Esophagus (tissue), 2 donors: ENCODE data around the gene PARD3B. TPM values are rescaled to one million over a fixed set of nuclear protein-coding genes. Genes with fewer than 3 reads are reported as not detected.

Source experiments
- H3K27ac ChIP-seq, 2 donors: one replicate each; pipeline ENCODE4 v1.5.1; 2013; ENCODE audit warnings: low read depth in 2 of 2, mild to moderate bottlenecking in 2 of 2, inconsistent platforms in 1 of 2, low read length in 1 of 2, moderate library complexity in 1 of 2
- H3K27me3 ChIP-seq, 2 donors: one replicate each; pipeline ENCODE4 v1.6.1; 2013; ENCODE audit warnings: low read length in 2 of 2, control low read depth in 1 of 2, mild to moderate bottlenecking in 1 of 2; ENCODE audit not compliant: insufficient read depth in 2 of 2, control insufficient read depth in 1 of 2
- H3K36me3 ChIP-seq, 2 donors: one replicate each; pipeline ENCODE4 v1.6.1; 2013; ENCODE audit warnings: low read length in 1 of 2; ENCODE audit not compliant: control insufficient read depth in 2 of 2, insufficient read depth in 2 of 2
- H3K4me1 ChIP-seq, 2 donors: one replicate each; pipeline ENCODE4 v1.6.1; 2013; ENCODE audit warnings: low read length in 1 of 2; ENCODE audit not compliant: control insufficient read depth in 2 of 2, insufficient read depth in 2 of 2
- H3K4me3 ChIP-seq, 2 donors: one replicate each; pipeline ENCODE4 v1.5.1; 2013; ENCODE audit warnings: low read length in 2 of 2, mild to moderate bottlenecking in 2 of 2, low read depth in 1 of 2, moderate library complexity in 1 of 2
- H3K9me3 ChIP-seq, 2 donors: one replicate each; pipeline ENCODE4 v1.6.1; 2013; ENCODE audit warnings: mild to moderate bottlenecking in 2 of 2, low read depth in 1 of 2, low read length in 1 of 2, moderate library complexity in 1 of 2; ENCODE audit not compliant: control insufficient read depth in 2 of 2, insufficient read depth in 1 of 2
- WGBS, 2 donors: extraction: QIAGEN DNeasy Blood & Tissue Kit; methylation state at CpG; one replicate each; pipeline ENCODE4 v1.1.7; 2013; 5-methylcytosine and 5-hydroxymethylcytosine counted together
- polyA plus RNA-seq, 2 donors: library from polyadenylated mRNA; stranded (reverse); fragments of 200-250 nt; gene quantifications; one replicate each; pipeline ENCODE4 v1.2.3, GENCODE V29; 2013
- donor health status: healthy with polysubstance abuse.
- donor health status: Bipolar disorder and iron deficiency.

PARD3B gene
- polyA plus RNA-seq, 2 donors: 1.2 to 1.3 TPM

- no peak overlapping the region for H3K4me3 ChIP-seq
- H3K27ac ChIP-seq: no peak overlapping the region
- peaks cover 2 to 3% of the 10 kb centered on the region in 2 donors for H3K4me1 ChIP-seq
- H3K36me3 ChIP-seq: no peaks in the 10 kb centered on the region
- WGBS, 2 donors: 35 to 40% methylated on average over 4 of the region's 4 CpGs
- no peaks in the 10 kb centered on the region for H3K9me3 ChIP-seq
- H3K27me3 ChIP-seq: no peaks in the 10 kb centered on the region
Observed at GRCh38 chr2:205411558-205411957, 866.3 kb downstream of the PARD3B start.

DNA sequence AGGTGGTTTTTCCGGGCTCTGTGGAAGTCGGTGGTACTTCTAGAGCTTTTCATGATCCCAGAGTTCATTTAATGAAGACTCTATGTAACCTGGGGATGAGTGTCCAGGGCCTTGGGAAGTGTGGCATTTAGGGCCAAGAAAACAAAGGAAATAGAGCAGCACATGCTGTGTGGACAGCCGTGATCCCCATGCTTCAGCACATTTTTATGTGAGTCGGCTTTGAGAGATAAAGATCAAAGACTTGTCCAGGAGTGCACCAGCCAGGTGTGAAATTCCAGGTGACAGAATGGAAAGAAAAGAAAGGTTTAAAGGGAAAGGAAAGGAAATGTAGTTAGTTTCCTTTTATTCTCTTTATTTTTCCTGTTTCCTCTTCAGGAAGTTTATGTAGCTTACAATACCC is 879.1 kb downstream of the PARD3B start:
- WGBS, 2 donors: 72 to 77% methylated on average over 4 of the region's 4 CpGs
- Histone ChIP-seq H3K4me1 (no peaks in the 10 kb centered on the region), H3K36me3 (no peaks in the 10 kb centered on the region), H3K27me3 (no peaks in the 10 kb centered on the region), H3K9me3 (no peaks in the 10 kb centered on the region), H3K27ac (no peak overlapping the region), H3K4me3 (no peak overlapping the region)

- 92 to 94% methylated on average over 2 of the region's 2 CpGs for WGBS, 2 donors
- Histone ChIP-seq H3K4me1 (no peaks in the 10 kb centered on the region), H3K9me3 (no peaks in the 10 kb centered on the region)
Observed at GRCh38 chr2:205425102-205425501, 879.8 kb downstream of the PARD3B start.

GRCh38 chr2:205427112-205427511 is 881.8 kb downstream of the PARD3B start:
- H3K27ac ChIP-seq: no peak overlapping the region
- WGBS, 2 donors: 57 to 64% methylated on average over 3 of the region's 3 CpGs

More at GRCh38 chr2:205425102-205425501, 879.8 kb downstream of the PARD3B start:
- no peak overlapping the region for H3K27ac ChIP-seq
- H3K27me3 ChIP-seq: no peaks in the 10 kb centered on the region
- H3K36me3 ChIP-seq: no peaks in the 10 kb centered on the region
- H3K4me3 ChIP-seq: no peak overlapping the region

GRCh38 chr2:205428811-205429210 is 883.5 kb downstream of the PARD3B start:
- Histone ChIP-seq H3K27ac (no peak overlapping the region), H3K9me3 (no peaks in the 10 kb centered on the region), H3K4me1 (no peaks in the 10 kb centered on the region), H3K27me3 (no peaks in the 10 kb centered on the region), H3K4me3 (no peak overlapping the region), H3K36me3 (no peaks in the 10 kb centered on the region)
- WGBS, 2 donors: 84 to 89% methylated on average over 2 of the region's 2 CpGs

More at GRCh38 chr2:205427112-205427511, 881.8 kb downstream of the PARD3B start:
- no peaks in the 10 kb centered on the region for H3K27me3 ChIP-seq
- no peaks in the 10 kb centered on the region for H3K36me3 ChIP-seq
- no peak overlapping the region for H3K4me3 ChIP-seq
- no peaks in the 10 kb centered on the region for H3K4me1 ChIP-seq
- H3K9me3 ChIP-seq: no peaks in the 10 kb centered on the region

DNA sequence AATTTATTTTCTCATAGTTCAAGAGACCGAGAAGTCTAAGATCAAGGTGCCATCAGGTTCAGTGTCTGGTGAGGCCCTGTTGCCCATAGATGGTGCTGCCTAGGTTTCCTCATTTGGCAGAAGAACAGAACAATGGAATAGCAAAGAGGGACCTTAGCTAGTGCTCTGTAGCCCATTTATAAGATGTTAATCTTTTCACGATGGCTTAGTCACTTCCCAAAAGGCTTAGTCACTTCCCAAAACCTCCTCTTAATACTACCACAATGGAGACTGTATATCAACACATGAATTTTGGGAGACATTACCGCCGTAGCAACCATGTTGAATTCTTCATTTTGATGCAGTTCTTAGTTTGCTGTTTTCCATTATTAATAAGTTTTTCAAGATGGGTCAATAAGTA is 890.7 kb downstream of the PARD3B start:
- Histone ChIP-seq H3K4me3 (no peak overlapping the region), H3K27ac (no peak overlapping the region), H3K4me1 (no peaks in the 10 kb centered on the region), H3K9me3 (no peaks in the 10 kb centered on the region), H3K27me3 (no peaks in the 10 kb centered on the region), H3K36me3 (no peaks in the 10 kb centered on the region)
- 86 to 88% methylated on average over 4 of the region's 4 CpGs for WGBS, 2 donors

DNA sequence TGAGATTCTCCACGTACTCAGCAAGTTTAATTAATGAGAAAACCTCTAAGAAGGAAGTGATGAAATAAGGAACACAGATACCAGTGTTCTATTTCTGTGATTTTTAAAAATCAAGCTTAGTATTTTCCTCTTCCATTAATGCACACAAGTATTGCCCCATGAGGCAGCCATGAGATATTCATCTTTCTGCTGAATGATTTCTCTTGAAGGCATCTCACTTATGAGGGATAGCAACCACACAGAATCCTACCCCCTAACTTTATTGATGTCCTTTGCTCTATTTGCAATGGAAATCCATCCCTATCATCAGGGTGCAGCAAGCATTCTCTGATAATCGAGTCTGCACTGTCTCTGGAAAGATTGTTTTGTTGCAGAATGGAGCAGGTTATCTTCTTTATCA is 893.0 kb downstream of the PARD3B start:
- H3K27me3 ChIP-seq: no peaks in the 10 kb centered on the region
- H3K36me3 ChIP-seq: no peaks in the 10 kb centered on the region
- H3K27ac ChIP-seq: no peak overlapping the region
- H3K4me1 ChIP-seq: no peaks in the 10 kb centered on the region
- H3K4me3 ChIP-seq: no peak overlapping the region
- WGBS, 2 donors: 72 to 80% methylated on average over 2 of the region's 2 CpGs
- H3K9me3 ChIP-seq: no peaks in the 10 kb centered on the region

DNA sequence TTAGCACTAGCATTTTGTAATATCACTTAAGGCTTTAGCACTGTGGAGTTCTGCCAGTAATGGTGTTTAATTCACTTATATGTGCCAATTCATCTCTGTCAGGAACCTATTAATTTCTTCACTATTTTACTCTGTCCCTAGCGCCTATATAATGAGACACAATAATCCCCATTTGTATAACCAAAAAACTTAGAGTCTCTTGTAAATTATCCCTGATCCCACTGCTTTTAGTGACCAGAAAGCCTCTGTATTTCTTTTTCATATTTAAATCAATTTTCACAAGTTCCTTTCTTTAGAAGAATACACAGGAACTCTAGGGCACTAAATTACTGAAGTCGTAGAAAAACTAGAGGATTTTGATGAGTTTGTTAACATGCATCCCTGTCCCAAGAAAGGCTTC is 894.3 kb downstream of the PARD3B start:
- Histone ChIP-seq H3K36me3 (no peaks in the 10 kb centered on the region), H3K4me3 (no peak overlapping the region), H3K27ac (no peak overlapping the region), H3K4me1 (no peaks in the 10 kb centered on the region), H3K27me3 (no peaks in the 10 kb centered on the region), H3K9me3 (no peaks in the 10 kb centered on the region)
- WGBS, 2 donors: 83 to 88% methylated on average over 2 of the region's 2 CpGs

- Histone ChIP-seq H3K27me3 (no peaks in the 10 kb centered on the region), H3K4me1 (no peaks in the 10 kb centered on the region), H3K36me3 (no peaks in the 10 kb centered on the region), H3K4me3 (no peak overlapping the region), H3K27ac (no peak overlapping the region), H3K9me3 (no peaks in the 10 kb centered on the region)
Observed at GRCh38 chr2:205441524-205441923, 896.2 kb downstream of the PARD3B start.

- Histone ChIP-seq H3K27me3 (no peaks in the 10 kb centered on the region), H3K27ac (no peak overlapping the region), H3K4me1 (no peaks in the 10 kb centered on the region), H3K4me3 (no peak overlapping the region), H3K36me3 (no peaks in the 10 kb centered on the region), H3K9me3 (no peaks in the 10 kb centered on the region)
Observed at GRCh38 chr2:205448189-205448588, 902.9 kb downstream of the PARD3B start.
